ENCODE results near the gene TRMT44.

DNA sequence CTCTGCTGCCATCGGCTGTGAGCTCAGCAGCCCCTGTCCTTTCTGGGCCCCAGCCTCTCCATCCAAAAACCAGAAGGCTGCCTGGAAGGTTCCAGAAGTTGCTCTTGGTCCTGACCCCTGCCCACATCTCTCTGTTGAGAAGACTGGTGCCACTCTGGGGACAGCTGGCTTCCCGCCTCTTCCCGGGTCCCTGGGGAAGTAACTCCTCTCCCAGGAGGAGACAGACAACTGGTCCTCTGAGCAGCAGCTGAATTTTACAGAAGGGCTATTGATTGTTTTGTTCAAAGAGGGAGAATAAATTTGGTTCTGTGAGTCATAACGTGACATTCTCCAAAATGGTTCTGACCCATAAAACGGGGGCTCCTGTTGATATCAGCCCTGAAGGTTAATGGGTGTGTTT, 61.2 kb downstream of the TRMT44 start:
- TF ChIP-seq CTCF (IDR thresholded peaks at IDR 0.05): no peak
- no peak for TF ChIP-seq POLR2A (IDR thresholded peaks at IDR 0.05)
